ENCODE measurements around the gene TBC1D14. TPM values are rescaled to one million over a fixed set of nuclear protein-coding genes. Genes with fewer than 3 reads are reported as not detected.

Gene TBC1D14
- polyA plus RNA-seq, 3 donors, result 36.3 to 44.7 (median 39.3) TPM

DNA sequence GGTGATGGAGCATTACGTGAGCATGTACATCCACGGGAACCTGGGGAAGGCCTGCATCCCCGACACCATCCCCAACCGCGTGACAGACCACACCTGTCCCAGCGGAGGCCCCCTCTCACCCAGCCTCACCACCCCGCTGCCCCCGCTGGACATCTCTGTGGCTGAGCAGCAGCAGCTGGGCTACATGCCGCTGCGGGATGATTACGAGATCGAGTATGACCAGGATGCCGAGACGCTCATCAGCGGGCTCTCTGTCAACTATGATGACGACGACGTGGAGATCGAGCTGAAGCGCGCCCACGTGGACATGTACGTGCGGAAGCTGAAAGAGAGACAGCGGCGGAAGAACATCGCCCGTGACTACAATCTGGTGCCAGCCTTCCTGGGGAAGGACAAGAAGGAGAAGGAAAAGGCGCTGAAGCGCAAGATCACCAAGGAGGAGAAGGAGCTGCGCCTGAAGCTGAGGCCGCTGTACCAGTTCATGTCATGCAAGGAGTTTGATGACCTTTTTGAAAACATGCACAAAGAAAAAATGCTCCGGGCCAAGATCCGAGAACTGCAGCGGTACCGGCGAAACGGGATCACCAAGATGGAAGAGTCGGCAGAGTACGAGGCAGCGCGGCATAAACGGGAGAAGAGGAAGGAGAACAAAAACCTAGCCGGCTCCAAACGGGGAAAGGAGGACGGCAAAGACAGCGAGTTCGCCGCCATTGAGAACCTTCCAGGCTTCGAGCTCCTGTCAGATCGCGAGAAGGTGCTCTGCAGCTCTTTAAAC, 144.7 kb downstream of the TBC1D14 start:
- H3K36me3 Mint-ChIP-seq, result peaks cover 47 to 83% of the 10 kb centered on the region in 2 donors
- no peak overlapping the region for H3K9ac ChIP-seq (ENCODE audit: insufficient read depth, low read length, poor library complexity, severe bottlenecking)
- H3K9me3 ChIP-seq (replicated peaks in 1 of 2; ENCODE audit: control insufficient read depth in 1 of 2, insufficient read depth in 1 of 2, low read length in 2 of 2), result no peaks in the 10 kb centered on the region
- H3K27me3 Mint-ChIP-seq (ENCODE audit: low read depth in 3 of 3), result peaks cover 4 to 8% (median 7%) of the 10 kb centered on the region in 3 donors
- no peak overlapping the region for H3K4me2 ChIP-seq (replicated peaks; ENCODE audit: extremely low read depth, low read length, poor library complexity, severe bottlenecking)
- no peaks in the 10 kb centered on the region for H3K27me3 ChIP-seq (ENCODE audit: control insufficient read depth in 2 of 2, insufficient read depth in 2 of 2, low read length in 2 of 2)
- peaks cover 56% of the 10 kb centered on the region for H3K4me1 Mint-ChIP-seq
- no peak overlapping the region for H2AFZ ChIP-seq (ENCODE audit: insufficient read depth, low read depth, low read length, poor library complexity, severe bottlenecking)
- H3K4me3 ChIP-seq (replicated peaks in 1 of 3; ENCODE audit: low read depth in 2 of 3, low read length in 3 of 3), result no peak overlapping the region
- peaks cover 97% of the 10 kb centered on the region for H4K20me1 ChIP-seq (ENCODE audit: insufficient read depth, low read length)
- TF ChIP-seq, protein P1, sequence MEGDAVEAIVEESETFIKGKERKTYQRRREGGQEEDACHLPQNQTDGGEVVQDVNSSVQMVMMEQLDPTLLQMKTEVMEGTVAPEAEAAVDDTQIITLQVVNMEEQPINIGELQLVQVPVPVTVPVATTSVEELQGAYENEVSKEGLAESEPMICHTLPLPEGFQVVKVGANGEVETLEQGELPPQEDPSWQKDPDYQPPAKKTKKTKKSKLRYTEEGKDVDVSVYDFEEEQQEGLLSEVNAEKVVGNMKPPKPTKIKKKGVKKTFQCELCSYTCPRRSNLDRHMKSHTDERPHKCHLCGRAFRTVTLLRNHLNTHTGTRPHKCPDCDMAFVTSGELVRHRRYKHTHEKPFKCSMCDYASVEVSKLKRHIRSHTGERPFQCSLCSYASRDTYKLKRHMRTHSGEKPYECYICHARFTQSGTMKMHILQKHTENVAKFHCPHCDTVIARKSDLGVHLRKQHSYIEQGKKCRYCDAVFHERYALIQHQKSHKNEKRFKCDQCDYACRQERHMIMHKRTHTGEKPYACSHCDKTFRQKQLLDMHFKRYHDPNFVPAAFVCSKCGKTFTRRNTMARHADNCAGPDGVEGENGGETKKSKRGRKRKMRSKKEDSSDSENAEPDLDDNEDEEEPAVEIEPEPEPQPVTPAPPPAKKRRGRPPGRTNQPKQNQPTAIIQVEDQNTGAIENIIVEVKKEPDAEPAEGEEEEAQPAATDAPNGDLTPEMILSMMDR (IDR thresholded peaks at IDR 0.05), result no peak
- H3K4me1 ChIP-seq (ENCODE audit: control insufficient read depth in 1 of 2, insufficient read depth in 2 of 2, low read length in 2 of 2), result peaks cover 51 to 54% of the 10 kb centered on the region in 2 donors
- no peak overlapping the region for H3K27ac ChIP-seq (ENCODE audit: low read depth in 1 of 2, low read length in 2 of 2)
- 96% methylated on average over 50 of the region's 52 CpGs for WGBS (ENCODE audit: insufficient coverage)
- peak overlapping the region in 1 of 2 donors; percentile 80 for H3K4me3 Mint-ChIP-seq
- H3K79me2 ChIP-seq (ENCODE audit: insufficient read depth, low read length), result peaks cover 73% of the 10 kb centered on the region
- peaks cover 32 to 54% of the 10 kb centered on the region in 2 donors for H3K36me3 ChIP-seq (replicated peaks in 1 of 2; ENCODE audit: control insufficient read depth in 1 of 2, insufficient read depth in 2 of 2, low read length in 2 of 2)
- DNase-seq, result no peak
- H3K27ac Mint-ChIP-seq, result peak overlapping the region in 3 of 7 donors; percentile 1 to 77 (median 33)
- intact Hi-C loops (cut with micrococcal nuclease), result no loop called here
- H3K9me3 Mint-ChIP-seq, result peaks cover 0 to 3% (median 0%) of the 10 kb centered on the region in 7 donors

DNA sequence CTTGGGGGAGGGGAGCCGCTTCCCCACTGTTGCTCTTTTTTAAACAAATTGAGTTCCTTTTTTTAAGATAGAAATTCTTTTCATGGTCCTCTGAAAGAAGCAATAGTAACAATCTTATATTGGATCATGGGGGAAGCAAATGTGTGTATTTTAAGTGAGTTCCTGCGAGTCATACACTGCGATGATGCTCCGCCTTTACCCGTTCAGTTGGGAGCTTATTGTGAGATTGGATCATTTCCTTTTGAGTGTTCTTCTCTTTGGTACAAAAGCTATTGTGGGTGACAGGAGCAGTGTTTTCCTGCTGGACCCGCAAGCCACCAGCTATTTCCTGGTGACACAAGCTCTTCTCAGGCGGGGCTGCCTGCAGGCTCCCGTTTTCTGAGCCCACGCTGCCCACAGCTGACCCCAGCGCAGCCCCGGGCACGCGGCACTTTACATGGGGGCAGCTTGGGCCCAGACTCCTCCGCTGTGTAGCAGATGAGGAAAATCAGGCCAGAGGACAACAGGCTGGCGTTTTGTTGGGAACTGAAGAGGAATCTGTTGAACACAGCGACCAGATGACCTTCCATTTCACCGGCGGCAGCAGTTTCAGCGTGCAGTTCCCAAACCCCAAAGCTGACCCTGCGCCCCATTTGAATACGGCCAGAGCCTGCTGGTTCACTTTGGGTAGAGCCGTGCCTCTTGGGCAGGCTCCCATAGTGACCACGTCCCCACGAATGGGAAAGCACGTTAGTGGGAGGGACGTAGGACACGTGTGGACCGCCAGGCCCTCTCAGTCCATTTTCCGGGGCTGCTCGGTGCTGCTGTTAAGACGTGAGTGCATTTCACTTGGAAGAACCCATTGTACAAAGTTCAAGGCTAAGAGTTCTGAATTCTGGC, 145.7 kb downstream of the TBC1D14 start:
- Histone ChIP-seq H3K27me3 (ENCODE audit: control insufficient read depth in 2 of 2, insufficient read depth in 2 of 2, low read length in 2 of 2) (no peaks in the 10 kb centered on the region), H4K20me1 (ENCODE audit: insufficient read depth, low read length) (peaks cover 97% of the 10 kb centered on the region), H3K79me2 (ENCODE audit: insufficient read depth, low read length) (peaks cover 62% of the 10 kb centered on the region), H3K9me3 (replicated peaks in 1 of 2; ENCODE audit: control insufficient read depth in 1 of 2, insufficient read depth in 1 of 2, low read length in 2 of 2) (no peaks in the 10 kb centered on the region), H2AFZ (ENCODE audit: insufficient read depth, low read depth, low read length, poor library complexity, severe bottlenecking) (no peak overlapping the region), H3K4me1 (ENCODE audit: control insufficient read depth in 1 of 2, insufficient read depth in 2 of 2, low read length in 2 of 2) (peaks cover 61 to 64% of the 10 kb centered on the region in 2 donors), H3K27ac (ENCODE audit: low read depth in 1 of 2, low read length in 2 of 2) (no peak overlapping the region), H3K36me3 (replicated peaks in 1 of 2; ENCODE audit: control insufficient read depth in 1 of 2, insufficient read depth in 2 of 2, low read length in 2 of 2) (peaks cover 28 to 53% of the 10 kb centered on the region in 2 donors), H3K4me3 (replicated peaks in 1 of 3; ENCODE audit: low read depth in 2 of 3, low read length in 3 of 3) (no peak overlapping the region), H3K4me2 (replicated peaks; ENCODE audit: extremely low read depth, low read length, poor library complexity, severe bottlenecking) (no peak overlapping the region), H3K9ac (ENCODE audit: insufficient read depth, low read length, poor library complexity, severe bottlenecking) (no peak overlapping the region)
- TF ChIP-seq, protein P1 (IDR thresholded peaks at IDR 0.05), result no peak
- intact Hi-C loops (cut with micrococcal nuclease), result no loop called here
- H3K4me3 Mint-ChIP-seq, result peak overlapping the region in 1 of 2 donors; percentile 53
- WGBS (ENCODE audit: insufficient coverage), result 85% methylated on average over 26 of the region's 31 CpGs
- peaks cover 0 to 3% (median 0%) of the 10 kb centered on the region in 7 donors for H3K9me3 Mint-ChIP-seq
- H3K4me1 Mint-ChIP-seq, result peaks cover 64% of the 10 kb centered on the region
- H3K27me3 Mint-ChIP-seq (ENCODE audit: low read depth in 3 of 3), result peaks cover 3 to 7% (median 3%) of the 10 kb centered on the region in 3 donors
- peaks cover 44 to 74% of the 10 kb centered on the region in 2 donors for H3K36me3 Mint-ChIP-seq
- peak overlapping the region in 1 of 7 donors; percentile 19 for H3K27ac Mint-ChIP-seq
- DNase-seq, result no peak

Data from CD14-positive monocyte (primary cell).